RWPE1 (cell line): ENCODE measurements around the gene CNDP1.
A peak's percentile ranks its signal among the peaks of the same experiment; 100 is the strongest.

ENCODE experiments used
- CTCF ChIA-PET: fragments of 350-600 bp; sonication (Branson Sonifier 250); formaldehyde crosslinking; extraction: SDS; loops from one replicate; lab custom pipeline; 2021; lab: Yijun Ruan, JAX
- POLR2A ChIA-PET: fragments of 400-600 bp; formaldehyde crosslinking; extraction: SDS; loops from one replicate; lab custom pipeline; 2020; ENCODE audit warnings: antibody characterized with exemption; ENCODE audit not compliant: low non-redundant PET; lab: Yijun Ruan, JAX
- DNase-seq: peaks from one replicate; pipeline ENCODE4 v3.0.0; 2012; ENCODE audit warnings: low spot score
- H3K27ac ChIP-seq: fragments of 450-650 bp; 2 replicates; pipeline ENCODE4 v1.5.1; 2017
- CTCF ChIP-seq: fragments of 450-650 bp; conservative IDR thresholded peaks from 2 replicates; pipeline ENCODE4 v1.5.1; 2017; ENCODE audit warnings: low read depth, mild to moderate bottlenecking

CNDP1 gene

GRCh38 chr18:74587441-74587840 lies 53.1 kb downstream of the CNDP1 start:
- H3K27ac ChIP-seq = no peak overlapping the region
- ChIA-PET POLR2A (no interaction called here), CTCF (no interaction called here)
- no peak for DNase-seq
- TF ChIP-seq CTCF = no peak

GRCh38 chr18:74589021-74589420 lies 54.7 kb downstream of the CNDP1 start:
- ChIA-PET CTCF (no interaction called here), POLR2A (no interaction called here)
- no peak overlapping the region for H3K27ac ChIP-seq
- no peak for DNase-seq
- TF ChIP-seq CTCF = no peak

- no peak for DNase-seq
- no peak overlapping the region for H3K27ac ChIP-seq
- POLR2A ChIA-PET = no interaction called here
- CTCF ChIA-PET = no interaction called here
- TF ChIP-seq CTCF = no peak
Observed at GRCh38 chr18:74589811-74590210, 55.5 kb downstream of the CNDP1 start.

GRCh38 chr18:74590671-74591070 lies 56.4 kb downstream of the CNDP1 start:
- no peak overlapping the region for H3K27ac ChIP-seq
- CTCF ChIA-PET = no interaction called here
- POLR2A ChIA-PET = no interaction called here
- no peak for DNase-seq
- TF ChIP-seq CTCF = no peak

- no peak for DNase-seq
- POLR2A ChIA-PET = no interaction called here
- H3K27ac ChIP-seq = no peak overlapping the region
- CTCF ChIA-PET = no interaction called here
- TF ChIP-seq CTCF = no peak
Observed at GRCh38 chr18:74595431-74595830, 61.1 kb downstream of the CNDP1 start.

- no peak for TF ChIP-seq CTCF
- CTCF ChIA-PET = interaction anchor here (0.6 kb wide), 1 partner anchor 249 kb away, joined by 4 read pairs; no protein-coding TSS in a partner anchor
- DNase-seq = peak; percentile 38
- POLR2A ChIA-PET = no interaction called here
- peak overlapping the region; percentile 95 for H3K27ac ChIP-seq
Observed at GRCh38 chr18:74597034-74597661, 62.8 kb downstream of the CNDP1 start.
